GM12878 (cell line): Measurements from ENCODE around the gene CDK7. TPM values are rescaled to one million over a fixed set of nuclear protein-coding genes. Genes with fewer than 3 reads are reported as not detected.

ENCODE experiments used
- ATAC-seq: fragments of 200-7000 bp; cut with Tn5 transposase; 3 replicates; pipeline ENCODE4 v1.9.1; 2020; ENCODE audit warnings: mild to moderate bottlenecking, moderate library complexity
- BruUV-seq: library from RNA; stranded (reverse); fragments of 400-500 nt; replicated peaks from 2 replicates; lab custom pipeline; 2021; lab: Mats Ljungman, UMichigan
- CTCF ChIA-PET: fragments of 300-600 bp; sonication (Branson Sonifier 250); formaldehyde crosslinking; extraction: SDS; loops from one replicate; lab custom pipeline; 2021; ENCODE audit warnings: inconsistent platforms; lab: Yijun Ruan, JAX
- POLR2A ChIA-PET: fragments of 350-600 bp; formaldehyde crosslinking; extraction: SDS; loops from one replicate; lab custom pipeline; 2021; ENCODE audit warnings: inconsistent platforms; lab: Charles Lee
- RAD21 ChIA-PET: fragments of 300-600 bp; sonication (Branson Sonifier 250); formaldehyde crosslinking; loops from one replicate; lab custom pipeline; 2023; ENCODE audit warnings: antibody characterized with exemption; ENCODE audit not compliant: unreplicated experiment; lab: Charles Lee
- SMC1A ChIA-PET: fragments of 300-600 bp; sonication (Branson Sonifier 250); formaldehyde crosslinking; loops from one replicate; lab custom pipeline; 2023; ENCODE audit not compliant: unreplicated experiment, uncharacterized antibody; lab: Charles Lee
- DNase-seq: peaks from one replicate; pipeline ENCODE4 v3.0.0-alpha.2; 2011; ENCODE audit warnings: low read depth, low spot score
- FAIRE-seq: peaks from 3 replicates; lab custom pipeline; 2011; peaks lifted over from hg19 to GRCh38; lab: Jason Lieb, UNC
- H2AFZ ChIP-seq: 2 replicates; pipeline ENCODE4 v1.6.0; 2011; ENCODE audit warnings: low read depth, low read length, control low read depth; ENCODE audit not compliant: control insufficient read depth
- H3K27ac ChIP-seq: 2 replicates; pipeline ENCODE4 v1.5.1; 2011; ENCODE audit warnings: control low read depth; ENCODE audit not compliant: control insufficient read depth, insufficient read depth
- H3K27me3 ChIP-seq, 2 experiments: replicated peaks in 1 of 2; 2 replicates each; pipeline versions ENCODE4 v1.6.0 to v1.6.1; 2011; ENCODE audit warnings: low read length in 1 of 2; ENCODE audit not compliant: control insufficient read depth in 2 of 2, insufficient read depth in 2 of 2
- H3K36me3 ChIP-seq, 2 experiments: 2 replicates each; pipeline ENCODE4 v1.5.1; 2011; ENCODE audit warnings: low read length in 1 of 2; ENCODE audit not compliant: control insufficient read depth in 2 of 2, insufficient read depth in 2 of 2
- H3K4me1 ChIP-seq: 2 replicates; pipeline ENCODE4 v1.6.1; 2011; ENCODE audit warnings: mild to moderate bottlenecking, low read length, moderate library complexity, mixed read lengths; ENCODE audit not compliant: control insufficient read depth, insufficient read depth
- H3K4me2 ChIP-seq: 2 replicates; pipeline ENCODE4 v1.6.0; 2011; ENCODE audit warnings: control low read depth; ENCODE audit not compliant: control insufficient read depth, insufficient read depth
- H3K4me3 ChIP-seq: fragments of 200-600 bp; sonication (generic); 2 replicates; pipeline ENCODE4 v1.5.1; 2016
- H3K79me2 ChIP-seq: 2 replicates; pipeline ENCODE4 v1.6.0; 2011; ENCODE audit warnings: low read length; ENCODE audit not compliant: control insufficient read depth, insufficient read depth
- H3K9ac ChIP-seq: 2 replicates; pipeline ENCODE4 v1.8.0; 2011; ENCODE audit warnings: low read length, control low read depth, mixed read lengths; ENCODE audit not compliant: control insufficient read depth, insufficient read depth
- H3K9me3 ChIP-seq: replicated peaks from 3 replicates; pipeline ENCODE4 v1.5.1; 2011; ENCODE audit warnings: mild to moderate bottlenecking, low read length; ENCODE audit not compliant: control insufficient read depth, insufficient read depth
- H4K20me1 ChIP-seq: 2 replicates; pipeline ENCODE4 v1.6.0; 2011; ENCODE audit not compliant: control insufficient read depth, insufficient read depth
- CHD1 ChIP-seq: IDR thresholded peaks from 2 replicates; pipeline ENCODE4 v1.6.1; 2012; ENCODE audit warnings: low read depth, low read length, improper control_type of control experiment
- CHD2 ChIP-seq: IDR thresholded peaks from 2 replicates; pipeline ENCODE4 v1.6.1; 2011; ENCODE audit warnings: low read depth, low read length, improper control_type of control experiment, borderline replicate concordance
- CHD4 ChIP-seq: fragments of 200-600 bp; sonication (generic); IDR thresholded peaks from 2 replicates; pipeline ENCODE4 v1.6.1; 2016; ENCODE audit warnings: mild to moderate bottlenecking
- NFIC ChIP-seq: IDR thresholded peaks from 2 replicates; pipeline ENCODE4 v1.6.1; 2012; ENCODE audit warnings: low read depth, mild to moderate bottlenecking, inconsistent platforms, low read length, moderate library complexity
- NFYB ChIP-seq: IDR thresholded peaks from 2 replicates; pipeline ENCODE4 v1.6.1; 2011; ENCODE audit warnings: low read depth, mild to moderate bottlenecking, low read length, improper control_type of control experiment, moderate library complexity; ENCODE audit not compliant: insufficient read depth
- NRF1 ChIP-seq: conservative IDR thresholded peaks from 2 replicates; pipeline ENCODE4 v1.6.1; 2011; ENCODE audit warnings: mild to moderate bottlenecking, low read depth, low read length, improper control_type of control experiment
- PML ChIP-seq: IDR thresholded peaks from 2 replicates; pipeline ENCODE4 v1.6.1; 2012; ENCODE audit warnings: low read length, inconsistent platforms
- RCOR1 ChIP-seq: conservative IDR thresholded peaks from 2 replicates; pipeline ENCODE4 v1.6.1; 2012; ENCODE audit warnings: low read depth, low read length, improper control_type of control experiment
- YY1 ChIP-seq: IDR thresholded peaks from 2 replicates; pipeline ENCODE4 v1.6.1; 2011; ENCODE audit warnings: low read depth, mild to moderate bottlenecking, low read length
- ZNF384 ChIP-seq: IDR thresholded peaks from 2 replicates; pipeline ENCODE4 v1.6.1; 2012; ENCODE audit warnings: low read depth, mild to moderate bottlenecking, low read length, improper control_type of control experiment, borderline replicate concordance
- WGBS: methylation state at CpG from one replicate; pipeline ENCODE4 v1.1.6; 2016; ENCODE audit warnings: low lambda C conversion rate; ENCODE audit not compliant: insufficient replicate concordance, insufficient coverage; ENCODE audit errors: missing lambda C conversion rate; 5-methylcytosine and 5-hydroxymethylcytosine counted together
- in situ Hi-C: fragments of 300-500 bp; cut with MboI; formaldehyde crosslinking; loops from 9 replicates; pipeline ENCODE4 v1.14.3; 2018; ENCODE audit warnings: mixed read lengths
- intact Hi-C: fragments of 100-400 bp; cut with micrococcal nuclease; formaldehyde crosslinking; loops from one replicate; pipeline ENCODE4 v1.14.2; 2022; ENCODE audit not compliant: unreplicated experiment
- polyA plus RNA-seq, 11 experiments: library from polyadenylated mRNA; depleted of rRNA in 4 of 11; unstranded in 6 of 11; stranded (reverse) in 5 of 11; fragments of >200 nt; fragmentation: Nextera tagmentation in 4 of 11; fragmentation: Illumina TruSeq in 1 of 11; extraction: Ambion mirVana in 4 of 11; extraction: Trizol in 1 of 11; gene quantifications; 1 replicate in 1 of 11; 2 replicates in 10 of 11; pipeline versions ENCODE4 v1.2.1 to v1.2.3, GENCODE V29; 2011 to 2016; ENCODE audit warnings: inconsistent platforms in 2 of 11, missing spikeins in 2 of 11, low read depth in 1 of 11
- total RNA-seq, 4 experiments: library from RNA; depleted of rRNA in 3 of 4; stranded (reverse); fragments of >200 nt in 3 of 4; fragmentation: Illumina TruSeq in 1 of 4; extraction: Trizol in 1 of 4; gene quantifications; 2 replicates each; pipeline versions ENCODE4 v1.2.1 to v1.2.3, GENCODE V29; 2013 to 2021

The CDK7 gene
- total and polyA plus RNA-seq, 10 of the 15 experiments (the other 5 are each of a cell fraction or from before 2014, with no cell fraction given), result 26.0 to 93.9 (median 43.0) TPM

- no TSS peak for BruUV-seq
- CTCF ChIA-PET, result no interaction called here
- no peak for FAIRE-seq
- SMC1A ChIA-PET, result no interaction called here
- no peak overlapping the region for H2AFZ ChIP-seq
- no peak overlapping the region for H3K4me2 ChIP-seq
- POLR2A ChIA-PET, result no interaction called here
- no peak overlapping the region for H3K9ac ChIP-seq
- in situ Hi-C loops, result no loop called here
- H3K27me3 ChIP-seq, result no peaks in the 10 kb centered on the region
- H3K9me3 ChIP-seq, result no peaks in the 10 kb centered on the region
- no peak for DNase-seq
- no peak overlapping the region for H3K4me3 ChIP-seq
- H3K36me3 ChIP-seq, result 0 out of 4 replicates have a peak, but pooled peaks cover 0 to 3% of the 10 kb centered on the region in 2 experiments
- H3K79me2 ChIP-seq, result no peaks in the 10 kb centered on the region
- RAD21 ChIA-PET, result no interaction called here
- ATAC-seq, result no peak
- 91% methylated on average over 5 of the region's 5 CpGs for WGBS
- intact Hi-C loops, result no loop called here
- TF ChIP-seq ZNF384, result no peak
- no peak for TF ChIP-seq RCOR1
- TF ChIP-seq PML, result no peak
- no peak for TF ChIP-seq CHD2
- no peak for TF ChIP-seq CHD4
- TF ChIP-seq NRF1, result no peak
- TF ChIP-seq NFYB, result no peak
- no peak for TF ChIP-seq CHD1
- no peak for TF ChIP-seq NFIC
- no peak for TF ChIP-seq YY1
- no peaks in the 10 kb centered on the region for H4K20me1 ChIP-seq
- no peak overlapping the region for H3K27ac ChIP-seq
- no peaks in the 10 kb centered on the region for H3K4me1 ChIP-seq
Observed at GRCh38 chr5:69206528-69207190, 28.0 kb upstream of the CDK7 start.
